GM18861 (cell line): ENCODE measurements around the gene NDRG3.
"Not testable (repeated sequence)": the region's sequence is repeated elsewhere in the genome, so short reads cannot be mapped to it uniquely, and the experiment has no call there.

Source experiments
- ATAC-seq: cut with Tn5 transposase; IDR thresholded peaks from one replicate; pipeline ENCODE4 v1.9.1; 2021; ENCODE audit not compliant: unreplicated experiment

NDRG3 gene

DNA sequence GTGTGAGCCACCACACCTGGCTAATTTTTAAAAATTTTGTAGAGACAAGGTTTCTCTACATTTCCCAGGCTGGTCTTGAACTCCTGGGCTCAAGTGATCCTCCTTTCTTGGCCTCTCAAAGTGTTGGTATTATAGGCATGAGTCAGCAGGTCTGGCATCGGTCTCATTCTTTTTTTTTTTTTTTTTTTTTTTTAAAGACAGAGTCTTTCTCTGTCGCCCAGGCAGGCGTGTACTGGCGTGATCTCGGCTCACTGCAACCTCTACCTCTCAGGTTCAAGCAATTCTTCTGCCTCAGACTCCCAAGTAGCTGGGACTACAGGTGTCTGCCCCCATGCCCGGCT lies 137.5 kb downstream of the NDRG3 start:
- not testable (repeated sequence) for ATAC-seq

- no peak for ATAC-seq
These were observed 138.1 kb downstream of the NDRG3 start for GRCh38 chr20:36607586-36608387.

- no peak for ATAC-seq
These were observed 139.5 kb downstream of the NDRG3 start for GRCh38 chr20:36606158-36607066.

DNA sequence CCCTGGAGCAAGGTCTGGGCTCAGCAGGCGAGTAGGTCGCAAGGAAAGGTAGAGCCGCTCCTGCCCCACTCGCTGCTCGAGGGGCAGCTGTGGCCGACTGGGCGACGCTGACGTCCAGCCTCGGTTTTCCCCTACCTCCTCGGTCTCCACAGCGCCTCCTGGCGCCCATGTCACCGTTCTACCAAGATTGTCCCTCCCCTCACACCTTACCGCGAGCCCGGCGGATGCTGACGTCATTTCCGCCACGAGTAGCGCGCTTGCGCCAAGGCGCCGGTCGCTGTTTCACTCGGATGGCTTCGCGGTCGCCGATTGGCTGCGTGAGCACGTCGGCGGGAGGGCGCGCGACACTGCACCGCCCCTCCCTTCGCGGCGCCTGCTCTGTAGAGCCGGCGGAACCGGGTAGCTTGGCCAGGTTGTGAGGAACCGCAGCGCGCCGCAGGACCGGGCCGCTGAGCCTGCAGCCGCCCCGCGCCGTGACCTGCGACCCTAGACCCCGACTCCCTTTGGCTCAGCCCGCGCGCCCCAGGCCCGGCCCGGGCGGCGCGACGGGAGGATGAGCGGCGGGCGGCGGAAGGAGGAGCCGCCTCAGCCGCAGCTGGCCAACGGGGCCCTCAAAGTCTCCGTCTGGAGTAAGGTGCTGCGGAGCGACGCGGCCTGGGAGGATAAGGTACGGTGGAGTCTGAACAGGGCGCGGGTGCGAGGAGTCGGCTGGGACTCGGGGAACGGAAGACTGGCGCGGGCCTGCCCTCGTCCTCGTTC lies 140.3 kb downstream of the NDRG3 start, which contains the start of gene RAB5IF:
RAB5IF (plus strand) TSS at position 381 of the 759 bp plus-strand sequence; CDS start at position 554, 173 bp downstream.
- peak; percentile 80 for ATAC-seq

- ATAC-seq, result peak; percentile 21
These were observed 140.9 kb downstream of the NDRG3 start for GRCh38 chr20:36604952-36605398.
